Stimulated activated CD4-positive, alpha-beta T cell treated with anti-CD3 and anti-CD28 coated beads, Interleukin-12 subunit alpha, Interleukin-12 subunit beta, amount 100 ng/mL, for 48 hours (primary cell): ENCODE measurements around the gene CDK14.

Experiments used
- DNase-seq, 3 donors: peaks; one replicate each; pipeline ENCODE4 v3.0.0-alpha.2; 2020; ENCODE audit warnings: low read depth in 2 of 3, low spot score in 1 of 3

The CDK14 gene

DNA sequence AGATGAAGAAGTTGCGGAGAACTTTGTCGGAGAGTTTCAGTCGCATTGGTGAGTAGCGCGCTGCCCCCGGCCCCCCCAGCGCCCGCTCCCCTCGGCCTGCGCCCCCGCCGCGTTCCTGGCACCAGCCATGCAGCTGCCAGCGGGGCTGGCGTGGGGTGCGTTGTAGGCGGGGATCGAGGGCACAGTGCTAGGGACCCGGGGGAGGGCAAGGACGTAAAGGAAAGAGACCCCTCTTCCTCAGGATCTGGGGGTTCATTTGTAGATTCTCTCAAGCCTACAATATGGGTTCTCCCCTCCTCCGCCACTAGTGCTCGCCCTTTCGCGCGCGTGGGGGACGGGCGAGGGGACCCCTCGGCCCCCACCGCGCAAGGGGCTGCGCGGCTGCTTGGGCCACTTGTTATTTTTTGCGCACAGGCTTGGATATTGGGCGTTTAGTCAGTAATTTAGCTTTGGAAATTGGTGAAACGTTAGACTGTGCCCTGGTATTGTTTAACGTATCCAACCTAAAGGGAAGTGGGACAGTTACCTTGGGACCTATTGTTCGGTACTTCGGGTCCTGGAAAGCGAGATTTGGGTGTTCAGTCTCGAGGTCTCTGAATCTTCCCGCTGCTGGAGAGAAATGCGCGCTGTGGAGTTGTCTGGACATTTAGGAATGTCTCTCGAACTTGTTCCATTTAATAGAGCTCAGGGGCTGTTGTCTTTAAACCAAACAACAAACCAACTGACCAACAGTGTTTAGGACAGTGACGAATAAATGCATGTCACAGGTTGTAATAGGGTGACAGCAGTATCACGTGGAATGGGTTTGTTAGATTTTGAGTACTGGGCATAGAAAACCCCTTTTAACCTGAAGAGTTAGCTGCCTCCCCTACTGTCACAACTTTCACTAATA is 796 bp downstream of the CDK14 start:
- DNase-seq: no peak

DNA sequence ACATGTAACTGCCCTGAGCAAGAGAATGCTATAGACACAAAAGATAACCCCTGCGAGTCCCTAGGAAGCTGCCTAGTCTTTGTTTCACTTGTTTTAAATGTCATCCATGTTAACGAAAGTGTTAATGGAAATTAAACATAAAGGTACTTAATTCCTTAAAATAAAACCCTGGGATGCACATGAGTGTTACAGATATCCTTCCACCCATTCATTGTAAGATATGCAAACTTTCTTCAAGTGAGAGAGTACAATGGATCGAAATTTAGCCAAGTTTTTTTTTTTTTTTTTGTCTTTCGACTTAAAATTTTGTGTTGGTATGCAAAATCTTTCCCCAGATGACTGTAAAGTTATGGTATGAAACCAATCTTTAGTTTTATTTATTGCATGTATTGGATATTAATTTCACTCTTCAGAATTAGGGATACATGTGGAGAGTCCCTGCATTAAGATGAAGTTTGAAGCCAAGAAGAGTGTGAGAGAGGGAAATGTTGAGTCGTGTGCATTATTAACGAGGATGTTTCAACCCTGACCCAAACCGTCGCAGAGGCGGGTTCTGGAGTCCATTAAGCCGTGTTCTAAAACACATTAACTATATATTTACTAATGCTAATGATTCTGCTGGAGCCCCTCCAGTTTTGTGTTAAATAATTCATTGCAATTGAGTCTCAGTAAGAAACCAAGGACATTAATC is 1.6 kb downstream of the CDK14 start:
- DNase-seq: no peak

DNA sequence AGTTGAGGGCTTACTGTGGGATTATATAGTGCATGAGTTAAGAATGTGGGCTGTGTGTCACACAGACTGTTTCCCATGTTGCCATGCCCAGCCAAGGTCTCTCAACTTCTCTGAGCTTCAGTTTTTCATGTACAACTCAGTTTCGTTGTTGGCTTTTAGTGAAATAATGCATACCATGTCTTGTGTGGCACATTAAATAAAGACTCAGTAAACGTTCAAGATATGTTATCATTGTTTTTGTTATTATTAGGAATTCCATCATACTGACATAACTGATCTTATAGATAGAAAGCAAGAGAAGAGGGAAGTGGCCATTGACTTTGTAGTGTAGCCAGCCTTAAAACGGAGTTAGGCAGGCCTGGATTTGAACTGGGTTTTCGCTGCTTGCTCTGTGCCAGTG is 2.9 kb downstream of the CDK14 start:
- no peak for DNase-seq

DNA sequence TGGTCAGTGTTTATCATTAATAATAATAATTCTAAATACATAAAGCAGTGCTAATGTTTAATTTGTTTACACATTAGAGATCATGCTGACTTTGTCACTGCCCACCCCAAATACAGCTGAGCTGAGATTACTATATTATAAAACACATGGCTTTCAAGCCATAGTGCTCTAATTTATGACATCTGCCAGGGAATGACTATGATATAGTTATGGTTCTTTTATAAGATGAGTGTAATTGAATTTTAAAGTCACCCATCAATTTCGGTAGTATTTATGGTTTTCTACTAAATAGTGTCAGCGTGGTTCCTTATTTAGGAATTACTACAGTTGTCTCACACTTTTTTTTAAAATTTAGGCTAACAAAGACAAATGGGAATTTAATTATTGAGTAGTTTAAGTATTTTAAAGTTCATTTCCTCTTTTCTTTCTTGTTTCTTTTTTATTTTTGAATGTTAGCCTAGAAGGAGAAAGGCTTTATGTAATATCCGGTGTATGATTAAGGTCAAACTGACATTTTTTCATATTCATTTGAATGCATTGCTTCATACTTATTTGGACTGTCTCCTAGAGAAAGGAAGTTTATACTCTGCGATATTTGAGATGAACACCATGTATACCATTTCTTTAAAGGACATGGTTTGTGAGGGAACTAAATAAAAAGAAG is 3.9 kb downstream of the CDK14 start:
- DNase-seq: no peak

DNA sequence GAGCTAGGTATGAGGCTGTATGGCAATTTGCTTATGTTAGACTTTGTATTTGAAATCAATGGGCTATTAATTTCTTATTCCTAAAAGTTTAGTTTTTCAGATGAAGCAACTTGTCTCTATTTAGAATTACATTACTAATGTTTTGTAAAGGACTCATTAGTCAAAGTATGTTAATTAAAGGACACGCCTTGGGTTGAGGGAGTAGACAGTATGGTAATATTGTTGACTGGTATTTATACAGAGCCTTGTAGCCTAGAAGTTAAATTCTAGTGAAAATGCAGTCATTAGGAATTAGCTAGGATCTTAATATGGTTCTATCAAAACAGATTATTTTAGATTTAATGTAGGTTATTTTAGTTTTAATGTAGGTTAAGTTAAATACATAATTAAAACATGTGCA is 6.2 kb downstream of the CDK14 start:
- no peak for DNase-seq

DNA sequence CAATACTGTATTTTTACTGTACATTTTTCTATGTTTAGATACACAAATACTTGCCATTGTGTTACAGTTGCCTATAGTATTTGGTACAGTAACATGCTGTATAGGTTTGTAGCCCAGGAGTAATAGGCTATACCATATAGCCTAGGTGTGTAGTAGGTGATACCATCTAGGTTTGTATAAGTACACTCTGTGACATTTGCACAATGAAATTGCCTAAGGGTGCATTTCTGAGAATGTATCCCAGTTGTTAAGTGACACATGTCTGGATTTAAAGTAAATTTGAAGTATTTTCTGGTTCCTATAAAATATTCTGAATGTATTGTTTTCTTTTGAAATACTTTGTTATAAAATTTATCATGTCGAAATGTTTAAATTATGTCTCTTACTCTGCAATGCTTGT is 7.2 kb downstream of the CDK14 start:
- DNase-seq: no peak

DNA sequence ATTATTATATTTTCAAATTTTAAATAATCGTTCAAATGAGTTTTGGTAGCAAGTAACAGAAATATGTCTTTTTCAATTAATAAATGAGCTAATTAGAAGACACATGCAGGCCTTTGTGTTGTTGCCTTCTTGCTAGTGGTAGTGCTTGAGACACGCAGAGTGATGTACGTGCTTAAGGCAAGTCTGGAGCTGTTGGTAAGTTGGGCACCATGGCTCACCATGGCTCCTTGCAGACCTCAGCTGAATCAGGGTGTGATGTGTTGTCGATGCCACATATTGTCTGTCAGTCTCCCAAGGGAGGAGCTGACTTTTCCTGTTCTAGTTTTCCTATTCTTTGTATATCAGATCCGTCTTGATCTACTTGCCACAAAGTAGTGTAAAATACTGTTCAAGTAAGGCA is 8.3 kb downstream of the CDK14 start:
- DNase-seq: no peak

DNA sequence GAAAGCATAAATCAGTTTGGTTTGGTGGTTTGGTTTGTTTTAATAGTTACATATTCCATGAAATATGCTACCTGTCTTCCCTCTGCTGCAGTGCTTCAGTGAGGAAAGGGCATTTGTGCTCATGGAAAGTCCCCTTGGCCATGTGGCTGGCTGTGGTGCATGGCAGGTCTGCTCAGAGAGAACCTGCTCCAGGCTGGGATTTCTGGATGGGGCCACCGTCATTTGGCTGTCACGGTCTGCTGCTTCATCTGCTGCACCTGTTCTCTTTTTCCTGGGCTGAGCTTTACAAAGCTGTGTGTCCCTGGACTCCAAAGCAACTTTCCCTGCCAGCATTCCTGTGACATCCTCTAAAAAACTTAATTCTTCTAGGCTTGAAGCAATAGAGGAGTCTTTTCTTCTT is 8.9 kb downstream of the CDK14 start:
- DNase-seq: no peak

DNA sequence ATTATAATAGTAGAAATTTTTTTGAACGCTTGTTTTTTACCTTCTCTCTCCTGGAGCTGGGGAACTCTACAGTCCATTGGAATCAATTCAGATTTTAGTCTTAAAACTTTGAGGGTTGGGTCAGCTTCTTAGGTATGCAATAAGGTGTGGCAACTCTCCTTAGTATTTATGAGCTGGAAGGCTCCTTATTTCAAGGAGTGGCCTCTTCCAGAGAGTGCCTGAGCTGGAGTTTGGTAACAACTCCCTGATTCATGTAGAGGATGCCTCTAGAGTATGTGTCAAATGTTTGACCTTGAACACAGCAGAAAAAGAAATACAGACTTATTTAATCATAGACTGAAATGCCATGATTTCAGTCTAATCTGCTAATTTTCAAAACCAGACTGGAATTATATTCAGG is 11.1 kb downstream of the CDK14 start:
- DNase-seq: no peak

DNA sequence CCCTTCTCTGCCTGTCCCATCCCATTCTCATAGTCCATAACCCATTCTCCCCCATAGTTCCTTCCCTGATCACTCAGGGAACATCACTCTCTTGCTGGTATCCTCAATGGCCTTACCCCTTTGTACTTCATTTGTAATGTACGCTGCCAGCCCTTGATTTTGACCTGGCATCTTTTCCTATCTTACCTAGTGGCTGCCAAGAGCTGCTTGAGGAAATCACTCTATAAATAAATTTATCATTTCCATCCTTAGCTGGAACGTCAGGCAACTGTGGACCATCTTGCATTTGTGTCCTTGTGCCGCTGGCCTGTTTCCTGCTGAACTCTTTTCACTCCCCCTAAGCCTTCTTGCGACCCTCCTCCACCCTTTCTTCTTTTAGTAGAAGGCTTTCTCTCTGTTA is 14.0 kb downstream of the CDK14 start:
- DNase-seq: no peak

DNA sequence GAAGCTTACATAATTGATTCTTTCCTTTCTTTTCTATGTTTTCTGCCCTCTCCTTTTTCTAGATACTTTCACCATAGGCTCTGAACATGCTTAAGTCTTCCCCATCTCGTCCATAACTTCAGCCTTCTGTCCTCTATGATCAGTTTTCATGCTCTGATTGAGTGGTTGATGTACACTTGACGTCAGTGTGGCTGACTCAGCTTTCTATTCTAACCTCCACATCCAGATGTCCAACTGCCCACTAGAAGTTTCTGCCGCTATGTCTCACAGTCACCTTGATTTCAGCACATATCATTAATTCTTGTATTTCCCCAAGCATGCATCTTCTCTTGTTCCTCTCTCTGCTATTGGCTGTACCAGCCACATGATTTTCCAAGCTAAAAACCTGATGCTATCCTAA is 15.0 kb downstream of the CDK14 start:
- DNase-seq: no peak

DNA sequence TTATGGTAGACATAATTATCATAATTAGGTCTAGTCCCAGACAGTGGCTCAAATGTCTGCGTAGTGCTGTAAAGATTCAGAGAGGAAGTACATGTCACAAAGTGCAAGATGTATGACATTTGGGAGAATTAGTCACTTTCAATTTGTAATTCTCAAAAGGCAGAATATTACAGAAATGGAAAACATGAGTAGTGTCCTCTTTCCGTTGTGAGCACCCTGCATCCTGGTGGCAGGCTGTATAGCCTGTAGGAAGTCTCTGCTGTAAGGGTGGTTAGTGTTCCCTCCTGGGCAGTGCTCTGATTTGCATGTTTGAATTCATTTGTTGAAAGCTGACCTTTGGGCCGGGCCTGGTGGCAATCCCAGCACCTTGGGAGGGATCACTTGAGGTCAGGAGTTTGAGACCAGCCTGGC is 17.0 kb downstream of the CDK14 start:
- DNase-seq: peak in 2 of 3 donors; percentile 7 to 23

DNA sequence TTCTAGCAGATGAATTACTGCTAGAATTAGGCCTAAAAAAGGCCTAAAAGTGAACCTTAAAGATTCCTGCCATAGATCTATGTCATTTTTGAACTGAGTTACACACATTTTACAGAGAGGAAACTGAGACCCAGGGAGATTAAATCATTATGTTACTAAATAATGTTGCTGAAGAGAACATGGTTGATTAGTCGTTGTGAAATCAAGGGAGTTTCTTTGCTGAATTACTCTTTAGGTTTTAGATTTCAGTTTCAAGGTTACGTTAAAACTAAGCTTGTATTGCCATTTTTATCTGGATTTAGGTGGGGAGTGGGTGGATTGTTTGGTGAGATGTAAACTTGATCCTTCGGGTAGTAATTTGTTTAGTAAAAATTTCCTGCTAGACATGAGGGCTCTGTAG is 21.3 kb downstream of the CDK14 start:
- no peak for DNase-seq

DNA sequence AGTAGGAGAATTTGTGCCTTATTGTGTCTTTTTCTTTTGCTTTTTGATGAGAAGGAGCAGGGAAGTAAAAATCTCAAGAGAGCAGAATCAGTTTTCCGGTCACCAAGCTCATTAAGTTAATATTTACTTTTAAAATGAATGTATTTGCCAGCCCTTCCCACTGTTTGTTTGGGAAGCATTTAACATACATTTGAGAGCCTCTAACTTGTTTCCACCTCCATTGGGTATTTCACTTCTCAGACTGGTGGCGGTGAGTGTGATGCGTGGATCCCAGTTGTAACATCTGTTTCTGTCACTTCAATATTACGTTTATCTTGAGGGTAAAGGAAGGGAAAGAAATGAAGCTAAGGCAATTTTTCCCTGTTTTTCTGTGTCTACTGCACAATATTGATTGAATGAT is 22.8 kb downstream of the CDK14 start:
- DNase-seq: no peak

DNA sequence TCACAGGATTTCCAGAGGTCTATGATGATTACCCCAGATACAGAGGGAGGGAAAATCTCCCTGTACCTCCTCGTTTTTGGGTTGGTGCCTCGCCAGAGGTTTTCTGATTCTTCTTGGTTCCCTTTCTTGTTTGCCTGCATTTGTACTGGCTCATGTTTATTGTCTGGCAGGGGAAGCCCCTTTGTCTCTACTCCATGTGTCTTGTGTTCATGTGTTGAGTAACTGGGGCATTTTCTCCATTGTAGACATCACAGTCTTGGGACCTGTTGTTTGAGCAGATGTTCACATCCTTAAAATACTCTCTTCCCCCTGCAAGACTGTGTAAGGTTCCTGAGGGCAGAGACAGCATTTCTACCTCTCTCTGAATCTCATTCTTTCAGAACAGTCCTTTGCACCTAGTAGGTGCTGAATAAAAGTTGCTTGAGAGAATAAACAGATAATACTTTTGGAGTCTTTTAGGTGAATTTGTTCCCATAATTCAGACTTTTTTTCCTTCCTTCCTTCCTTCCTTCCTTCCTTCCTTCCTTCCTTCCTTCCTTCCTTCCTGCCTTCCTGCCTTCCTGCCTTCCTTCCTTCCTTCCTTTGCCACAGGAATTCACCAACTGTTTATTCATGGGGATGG is 25.1 kb downstream of the CDK14 start:
- no peak for DNase-seq

DNA sequence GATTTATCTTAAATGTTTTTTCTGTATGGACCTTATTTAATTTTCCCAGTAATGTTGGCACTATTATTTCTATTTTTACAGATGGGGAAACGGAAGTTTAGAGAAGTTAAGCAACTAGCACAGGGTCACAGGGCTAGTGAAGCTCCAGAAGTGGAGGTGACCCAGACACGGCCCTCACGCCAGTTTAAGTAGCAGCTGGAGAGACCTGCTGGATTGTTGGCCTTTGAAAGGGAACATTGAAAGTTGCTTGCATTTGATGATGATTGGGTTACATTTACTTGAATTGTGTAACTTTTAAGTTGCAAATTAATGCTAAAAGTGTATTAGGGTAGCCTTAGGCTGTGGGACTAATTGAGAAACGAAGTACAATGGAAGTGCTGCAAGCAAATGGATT is 25.6 kb downstream of the CDK14 start:
- DNase-seq: no peak

DNA sequence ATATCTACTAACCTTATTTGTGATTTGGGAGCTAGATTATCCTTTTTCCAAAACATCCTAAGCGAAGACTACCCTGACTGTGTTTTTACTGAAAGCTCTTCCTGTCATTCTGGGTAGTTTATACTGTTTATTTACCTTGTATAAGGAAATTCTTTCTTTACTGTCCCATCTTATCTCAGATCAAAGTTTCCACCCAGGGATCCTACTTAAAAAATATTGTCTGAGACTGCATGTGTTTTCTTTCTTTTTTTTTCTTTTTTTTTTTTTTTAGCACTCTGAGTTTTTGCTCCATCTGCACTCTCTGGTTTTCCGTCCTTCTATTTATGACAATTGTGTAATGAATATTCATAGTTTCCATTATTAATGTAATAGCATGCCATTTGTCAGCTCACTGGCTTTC is 26.5 kb downstream of the CDK14 start:
- DNase-seq: no peak

DNA sequence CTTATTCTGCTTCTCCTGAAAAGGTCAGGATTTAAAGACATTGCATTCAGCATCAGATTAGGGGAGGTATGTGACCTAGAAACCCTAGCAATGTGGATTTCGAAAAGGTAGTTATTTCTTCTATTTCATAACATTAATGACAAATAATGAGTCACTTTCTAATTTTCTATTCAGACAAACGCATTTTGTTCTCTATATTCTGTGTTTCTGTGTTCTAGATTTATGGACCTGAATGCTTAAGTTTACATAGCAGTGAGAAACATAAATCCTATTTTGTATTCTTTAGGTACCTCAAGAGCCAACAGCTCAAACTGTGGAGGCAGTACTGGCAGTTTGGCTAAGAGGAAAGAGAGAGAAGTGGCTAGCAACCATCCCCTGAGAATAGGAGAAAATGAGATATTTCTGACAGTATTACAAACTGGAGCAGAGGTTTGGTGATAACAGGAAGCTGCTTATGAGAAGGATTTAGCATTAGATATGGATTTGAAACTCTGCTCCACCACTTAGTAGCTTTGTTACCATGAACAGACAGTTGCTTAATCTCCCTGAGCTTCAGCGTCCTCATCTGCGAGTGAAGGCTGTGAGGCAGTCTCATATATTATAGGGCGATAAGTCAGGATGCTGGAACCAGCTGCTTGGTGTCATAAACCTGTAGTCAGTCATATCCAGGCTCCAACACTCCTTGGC is 28.2 kb downstream of the CDK14 start:
- no peak for DNase-seq

DNA sequence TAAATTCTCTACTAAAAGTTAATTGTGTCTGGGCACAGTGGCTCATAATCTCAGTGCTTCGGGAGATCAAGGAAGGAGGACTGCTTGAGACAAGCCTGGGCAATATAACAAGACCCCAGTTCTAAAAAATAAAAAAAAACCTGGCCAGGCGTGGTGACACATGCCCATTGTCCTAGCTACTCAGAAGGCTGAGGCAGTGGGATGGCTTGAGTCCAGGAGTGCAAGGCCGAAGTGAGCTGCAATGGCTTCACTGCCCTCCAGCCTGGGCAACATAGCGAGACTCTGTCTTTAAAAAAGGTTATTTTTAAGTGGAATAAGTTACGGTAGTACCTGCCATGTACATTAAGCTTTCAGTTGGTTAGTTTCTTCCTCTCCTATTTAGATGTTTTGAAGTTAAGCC is 28.9 kb downstream of the CDK14 start:
- DNase-seq: no peak

DNA sequence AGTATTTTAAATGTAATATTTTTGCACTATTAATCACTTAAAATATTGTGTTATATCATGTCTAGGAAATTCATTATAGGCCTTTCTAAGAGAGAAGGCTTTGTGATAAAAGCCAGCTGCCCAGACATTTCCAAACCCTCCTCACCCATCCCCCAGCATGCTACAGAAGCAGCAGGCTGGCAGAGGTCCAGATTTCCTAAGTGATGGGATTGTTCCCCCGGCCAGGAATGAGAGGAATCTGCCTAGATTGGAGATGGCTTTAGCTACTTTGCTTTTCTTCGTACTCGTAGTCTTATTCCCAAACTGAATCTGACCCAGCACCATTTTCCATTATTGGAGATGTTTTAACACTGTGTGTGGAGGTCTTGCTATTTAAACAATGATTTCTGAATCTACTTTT is 29.4 kb downstream of the CDK14 start:
- no peak for DNase-seq

DNA sequence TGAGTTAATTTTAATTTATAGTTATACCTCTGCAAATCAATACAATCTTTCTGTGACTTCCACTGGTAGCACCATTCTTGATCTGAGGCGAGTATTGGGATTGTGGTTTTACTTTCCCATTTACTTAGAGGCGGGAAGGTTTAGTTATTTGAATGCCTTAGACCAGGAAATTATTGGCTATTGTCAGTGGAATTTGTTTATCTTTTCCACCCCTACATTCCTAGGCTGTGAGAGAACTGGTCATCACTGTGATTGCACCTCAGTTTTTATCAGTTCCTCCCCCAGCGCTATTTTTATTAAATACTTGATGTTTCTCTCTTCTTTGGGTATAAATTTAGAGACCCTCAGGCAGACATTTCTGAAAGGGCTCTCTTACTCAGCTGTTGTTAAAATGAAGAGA is 29.9 kb downstream of the CDK14 start:
- DNase-seq: no peak
